ENCODE data around the gene CCP110.

CCP110 gene

GRCh38 chr16:19549673-19550072 lies 25.9 kb downstream of the CCP110 start:
- no peak overlapping the region for H3K27ac Mint-ChIP-seq
- H3K4me3 Mint-ChIP-seq, result no peak overlapping the region
- H3K27me3 Mint-ChIP-seq, result no peaks in the 10 kb centered on the region
- no peaks in the 10 kb centered on the region for H3K9me3 Mint-ChIP-seq (ENCODE audit: low read depth)
- peaks cover 2% of the 10 kb centered on the region for H3K36me3 Mint-ChIP-seq
- peaks cover 6% of the 10 kb centered on the region for H3K4me1 Mint-ChIP-seq (ENCODE audit: low read depth)

GRCh38 chr16:19555186-19555937 lies 31.6 kb downstream of the CCP110 start, which contains the start of gene VPS35L:
Gene VPS35L, plus strand, starts transcription at chr16:19555703. Its CDS starts 27 bp downstream, at chr16:19555730.
- H3K9me3 Mint-ChIP-seq (ENCODE audit: low read depth), result no peaks in the 10 kb centered on the region
- H3K36me3 Mint-ChIP-seq, result no peaks in the 10 kb centered on the region
- H3K4me3 Mint-ChIP-seq, result peak within 1 kb of the TSS; percentile 90
- peaks cover 23% of the 10 kb centered on the region for H3K4me1 Mint-ChIP-seq (ENCODE audit: low read depth)
- H3K27me3 Mint-ChIP-seq, result no peaks in the 10 kb centered on the region
- peak within 1 kb of the TSS; percentile 93 for H3K27ac Mint-ChIP-seq

- H3K36me3 Mint-ChIP-seq, result no peaks in the 10 kb centered on the region
- no peaks in the 10 kb centered on the region for H3K9me3 Mint-ChIP-seq (ENCODE audit: low read depth)
- H3K4me1 Mint-ChIP-seq (ENCODE audit: low read depth), result peaks cover 23% of the 10 kb centered on the region
These were observed 32.4 kb downstream of the CCP110 start for GRCh38 chr16:19555938-19556771.

GRCh38 chr16:19559242-19559910 lies 35.6 kb downstream of the CCP110 start:
- Mint-ChIP-seq H3K36me3 (peaks cover 5% of the 10 kb centered on the region), H3K4me1 (ENCODE audit: low read depth) (peaks cover 19% of the 10 kb centered on the region), H3K27me3 (no peaks in the 10 kb centered on the region), H3K9me3 (ENCODE audit: low read depth) (no peaks in the 10 kb centered on the region), H3K4me3 (no peak overlapping the region), H3K27ac (no peak overlapping the region)

More at GRCh38 chr16:19555938-19556771, 32.4 kb downstream of the CCP110 start:
- Mint-ChIP-seq H3K27ac (peak overlapping the region; percentile 93), H3K4me3 (peak overlapping the region; percentile 90), H3K27me3 (no peaks in the 10 kb centered on the region)

- Mint-ChIP-seq H3K27me3 (no peaks in the 10 kb centered on the region), H3K27ac (no peak overlapping the region), H3K9me3 (ENCODE audit: low read depth) (no peaks in the 10 kb centered on the region), H3K4me3 (no peak overlapping the region), H3K4me1 (ENCODE audit: low read depth) (peaks cover 15% of the 10 kb centered on the region), H3K36me3 (peaks cover 5% of the 10 kb centered on the region)
These were observed 36.3 kb downstream of the CCP110 start for GRCh38 chr16:19560078-19560477.

- no peak overlapping the region for H3K4me3 Mint-ChIP-seq
These were observed 39.6 kb downstream of the CCP110 start for GRCh38 chr16:19563377-19563776.

GRCh38 chr16:19566362-19566761 lies 42.6 kb downstream of the CCP110 start:
- no peak overlapping the region for H3K4me3 Mint-ChIP-seq
- no peaks in the 10 kb centered on the region for H3K9me3 Mint-ChIP-seq (ENCODE audit: low read depth)
- H3K4me1 Mint-ChIP-seq (ENCODE audit: low read depth), result peaks cover under 1% of the 10 kb centered on the region
- H3K27me3 Mint-ChIP-seq, result no peaks in the 10 kb centered on the region
- peaks cover 8% of the 10 kb centered on the region for H3K36me3 Mint-ChIP-seq
- H3K27ac Mint-ChIP-seq, result no peak overlapping the region

More at GRCh38 chr16:19563377-19563776, 39.6 kb downstream of the CCP110 start:
- H3K9me3 Mint-ChIP-seq (ENCODE audit: low read depth), result no peaks in the 10 kb centered on the region
- no peaks in the 10 kb centered on the region for H3K27me3 Mint-ChIP-seq
- no peak overlapping the region for H3K27ac Mint-ChIP-seq
- peaks cover 5% of the 10 kb centered on the region for H3K4me1 Mint-ChIP-seq (ENCODE audit: low read depth)
- peaks cover 8% of the 10 kb centered on the region for H3K36me3 Mint-ChIP-seq

GRCh38 chr16:19567560-19567959 lies 43.8 kb downstream of the CCP110 start:
- Mint-ChIP-seq H3K9me3 (ENCODE audit: low read depth) (no peaks in the 10 kb centered on the region), H3K36me3 (peaks cover 8% of the 10 kb centered on the region), H3K4me1 (ENCODE audit: low read depth) (no peaks in the 10 kb centered on the region), H3K27ac (no peak overlapping the region), H3K27me3 (no peaks in the 10 kb centered on the region), H3K4me3 (no peak overlapping the region)

GRCh38 chr16:19573997-19574396 lies 50.3 kb downstream of the CCP110 start:
- Mint-ChIP-seq H3K4me3 (no peak overlapping the region), H3K27ac (no peak overlapping the region), H3K4me1 (ENCODE audit: low read depth) (no peaks in the 10 kb centered on the region), H3K9me3 (ENCODE audit: low read depth) (no peaks in the 10 kb centered on the region), H3K36me3 (peaks cover 17% of the 10 kb centered on the region), H3K27me3 (no peaks in the 10 kb centered on the region)

GRCh38 chr16:19574615-19575014 lies 50.9 kb downstream of the CCP110 start:
- no peaks in the 10 kb centered on the region for H3K9me3 Mint-ChIP-seq (ENCODE audit: low read depth)

GRCh38 chr16:19578378-19578971 lies 54.7 kb downstream of the CCP110 start:
- Mint-ChIP-seq H3K36me3 (peaks cover 32% of the 10 kb centered on the region), H3K9me3 (ENCODE audit: low read depth) (peaks cover 5% of the 10 kb centered on the region), H3K4me3 (no peak overlapping the region), H3K4me1 (ENCODE audit: low read depth) (no peaks in the 10 kb centered on the region), H3K27me3 (no peaks in the 10 kb centered on the region), H3K27ac (no peak overlapping the region)

More at GRCh38 chr16:19574615-19575014, 50.9 kb downstream of the CCP110 start:
- Mint-ChIP-seq H3K27me3 (no peaks in the 10 kb centered on the region), H3K27ac (no peak overlapping the region), H3K36me3 (peaks cover 17% of the 10 kb centered on the region), H3K4me1 (ENCODE audit: low read depth) (no peaks in the 10 kb centered on the region), H3K4me3 (no peak overlapping the region)

GRCh38 chr16:19582050-19582831 lies 58.5 kb downstream of the CCP110 start:
- no peaks in the 10 kb centered on the region for H3K27me3 Mint-ChIP-seq
- peaks cover 5% of the 10 kb centered on the region for H3K9me3 Mint-ChIP-seq (ENCODE audit: low read depth)
- no peak overlapping the region for H3K4me3 Mint-ChIP-seq
- no peak overlapping the region for H3K27ac Mint-ChIP-seq
- H3K4me1 Mint-ChIP-seq (ENCODE audit: low read depth), result peaks cover 6% of the 10 kb centered on the region
- peaks cover 27% of the 10 kb centered on the region for H3K36me3 Mint-ChIP-seq

- peaks cover 26% of the 10 kb centered on the region for H3K36me3 Mint-ChIP-seq
- no peaks in the 10 kb centered on the region for H3K27me3 Mint-ChIP-seq
- no peak overlapping the region for H3K4me3 Mint-ChIP-seq
- peaks cover 10% of the 10 kb centered on the region for H3K4me1 Mint-ChIP-seq (ENCODE audit: low read depth)
- H3K27ac Mint-ChIP-seq, result peak overlapping the region; percentile 50
- H3K9me3 Mint-ChIP-seq (ENCODE audit: low read depth), result peaks cover 5% of the 10 kb centered on the region
These were observed 60.0 kb downstream of the CCP110 start for GRCh38 chr16:19583665-19584300.

All from activated naive CD8-positive, alpha-beta T cell (primary cell).